Measurements from ENCODE around the gene RNF212.
A peak's percentile ranks its signal among the peaks of the same experiment; 100 is the strongest.

Gene RNF212

GRCh38 chr4:1061056-1061700, 52.2 kb downstream of the RNF212 start:
- no peak overlapping the region for H3K27ac ChIP-seq
- H3K4me3 ChIP-seq: no peak overlapping the region
- H3K4me1 ChIP-seq: peaks cover 0 to 6% (median 0%) of the 10 kb centered on the region in 4 donors
- intact Hi-C loops (cut with DNase I; ENCODE audit: low total_unique reads): no loop called here
- peak in 1 of 2 donors; percentile 57 for DNase-seq
- H3K36me3 ChIP-seq: no peaks in the 10 kb centered on the region
- peaks cover 0 to 61% of the 10 kb centered on the region in 2 donors for H3K27me3 ChIP-seq
- no peak for TF ChIP-seq CTCF (IDR thresholded peaks at IDR 0.05)
- no peaks in the 10 kb centered on the region for H3K9me3 ChIP-seq

- no peak for DNase-seq
- no peak overlapping the region for H3K27ac ChIP-seq
- no peak overlapping the region for H3K4me3 ChIP-seq
- no peaks in the 10 kb centered on the region for H3K9me3 ChIP-seq
- H3K4me1 ChIP-seq: peaks cover 0 to 10% (median 0%) of the 10 kb centered on the region in 4 donors
- H3K36me3 ChIP-seq: no peaks in the 10 kb centered on the region
- TF ChIP-seq CTCF (IDR thresholded peaks at IDR 0.05): no peak
- peaks cover 0 to 65% of the 10 kb centered on the region in 2 donors for H3K27me3 ChIP-seq
- intact Hi-C loops (cut with DNase I; ENCODE audit: low total_unique reads): no loop called here
Observed at GRCh38 chr4:1060621-1061020, 52.7 kb downstream of the RNF212 start.

GRCh38 chr4:1060121-1060520, 53.2 kb downstream of the RNF212 start:
- TF ChIP-seq CTCF (IDR thresholded peaks at IDR 0.05): no peak
- peaks cover 0 to 70% of the 10 kb centered on the region in 2 donors for H3K27me3 ChIP-seq
- H3K36me3 ChIP-seq: no peaks in the 10 kb centered on the region

GRCh38 chr4:1058997-1059665, 54.2 kb downstream of the RNF212 start:
- no peaks in the 10 kb centered on the region for H3K36me3 ChIP-seq
- intact Hi-C loops (cut with DNase I; ENCODE audit: low total_unique reads): no loop called here
- no peak for TF ChIP-seq CTCF (IDR thresholded peaks at IDR 0.05)
- H3K9me3 ChIP-seq: no peaks in the 10 kb centered on the region
- H3K4me1 ChIP-seq: peaks cover 0 to 13% (median 3%) of the 10 kb centered on the region in 4 donors
- no peak overlapping the region for H3K27ac ChIP-seq
- DNase-seq: peak in 1 of 2 donors; percentile 62
- H3K27me3 ChIP-seq: peaks cover 0 to 70% of the 10 kb centered on the region in 2 donors
- H3K4me3 ChIP-seq: no peak overlapping the region

More at GRCh38 chr4:1060121-1060520, 53.2 kb downstream of the RNF212 start:
- Histone ChIP-seq H3K4me3 (no peak overlapping the region), H3K27ac (no peak overlapping the region), H3K9me3 (no peaks in the 10 kb centered on the region), H3K4me1 (peaks cover 0 to 13% (median 2%) of the 10 kb centered on the region in 4 donors)
- intact Hi-C loops (cut with DNase I; ENCODE audit: low total_unique reads): no loop called here
- DNase-seq: peak in 1 of 2 donors; percentile 44

- Histone ChIP-seq H3K9me3 (no peaks in the 10 kb centered on the region), H3K36me3 (no peaks in the 10 kb centered on the region), H3K27ac (no peak overlapping the region), H3K27me3 (peaks cover 0 to 70% of the 10 kb centered on the region in 2 donors), H3K4me3 (no peak overlapping the region), H3K4me1 (peaks cover 0 to 15% (median 7%) of the 10 kb centered on the region in 4 donors)
- intact Hi-C loops (cut with DNase I; ENCODE audit: low total_unique reads): no loop called here
- peak in 1 of 2 donors; percentile 47 for DNase-seq
- no peak for TF ChIP-seq CTCF (IDR thresholded peaks at IDR 0.05)
Observed at GRCh38 chr4:1058198-1058996, 55.0 kb downstream of the RNF212 start.
